Fibroblast of lung (primary cell): ENCODE measurements around the gene DZIP1L. TPM values are rescaled to one million over a fixed set of nuclear protein-coding genes. Genes with fewer than 3 reads are reported as not detected.
"Not testable (repeated sequence)": the region's sequence is repeated elsewhere in the genome, so short reads cannot be mapped to it uniquely, and the experiment has no call there.

Experiments used
- DNase-seq, 2 donors: peaks; one replicate each; pipeline versions ENCODE4 v3.0.0 to v3.0.0-alpha.2; 2010; ENCODE audit warnings: low read depth in 2 of 2
- H2AFZ ChIP-seq: 2 replicates; pipeline ENCODE4 v1.5.1; 2012; ENCODE audit warnings: low read length, control low read depth, inconsistent platforms
- H3K27ac ChIP-seq: 2 replicates; pipeline ENCODE4 v1.5.1; 2011; ENCODE audit warnings: low read length, control low read depth; ENCODE audit not compliant: insufficient read depth
- H3K27me3 ChIP-seq: 2 replicates; pipeline ENCODE4 v1.5.1; 2011; ENCODE audit warnings: mild to moderate bottlenecking, low read length; ENCODE audit not compliant: control insufficient read depth, insufficient read depth
- H3K36me3 ChIP-seq: 2 replicates; pipeline ENCODE4 v1.5.1; 2011; ENCODE audit warnings: low read length; ENCODE audit not compliant: control insufficient read depth, insufficient read depth
- H3K4me1 ChIP-seq: 2 replicates; pipeline ENCODE4 v1.5.1; 2011; ENCODE audit warnings: low read length; ENCODE audit not compliant: control insufficient read depth, insufficient read depth; ENCODE audit errors: extremely low read depth
- H3K4me2 ChIP-seq: 2 replicates; pipeline ENCODE4 v1.5.1; 2011; ENCODE audit warnings: low read length, control low read depth; ENCODE audit not compliant: insufficient read depth; ENCODE audit errors: extremely low read depth
- H3K4me3 ChIP-seq, 4 experiments: fragments of 200-600 bp in 1 of 4; sonication (generic) in 1 of 4; replicated peaks in 1 of 4; 2 replicates each; pipeline ENCODE4 v1.5.1; 2011 to 2016; ENCODE audit warnings: low read length in 4 of 4, low read depth in 3 of 4, mild to moderate bottlenecking in 3 of 4, control low read depth in 2 of 4, inconsistent platforms in 1 of 4, mixed read lengths in 1 of 4; ENCODE audit not compliant: insufficient read depth in 1 of 4; ENCODE audit errors: control extremely low read depth in 1 of 4
- H3K79me2 ChIP-seq: 2 replicates; pipeline ENCODE4 v1.5.1; 2012; ENCODE audit warnings: mild to moderate bottlenecking, low read length, inconsistent platforms; ENCODE audit not compliant: control insufficient read depth, insufficient read depth
- H3K9ac ChIP-seq: 2 replicates; pipeline ENCODE4 v1.5.1; 2011; ENCODE audit warnings: mild to moderate bottlenecking, low read length, control low read depth; ENCODE audit not compliant: insufficient read depth
- H3K9me3 ChIP-seq: 2 replicates; pipeline ENCODE4 v1.5.1; 2012; ENCODE audit warnings: low read depth, low read length; ENCODE audit not compliant: control insufficient read depth, insufficient read depth
- H4K20me1 ChIP-seq: 2 replicates; pipeline ENCODE4 v1.5.1; 2011; ENCODE audit warnings: low read length; ENCODE audit not compliant: control insufficient read depth, insufficient read depth; ENCODE audit errors: extremely low read depth
- EZH2 ChIP-seq: IDR thresholded peaks from 2 replicates; pipeline ENCODE4 v1.5.1; 2012; ENCODE audit warnings: low read length, control low read depth, mild to moderate bottlenecking; ENCODE audit errors: missing control alignments
- polyA plus RNA-seq, 2 donors: library from polyadenylated mRNA; depleted of rRNA in 1 of 2; stranded (reverse) in 1 of 2; unstranded in 1 of 2; fragments of >200 nt; gene quantifications; 2 replicates each; pipeline ENCODE4 v1.2.1, GENCODE V29; 2011 to 2012; ENCODE audit warnings: missing spikeins in 1 of 2
- total RNA-seq: library from RNA; depleted of rRNA; stranded (reverse); fragments of >200 nt; gene quantifications from 2 replicates; pipeline ENCODE4 v1.2.1, GENCODE V29; 2014
- TF ChIP-seq, protein P1 (sequence below), 2 donors: IDR thresholded peaks in 1 of 2; conservative IDR thresholded peaks in 1 of 2; 1 replicate in 1 of 2; 2 replicates in 1 of 2; pipeline ENCODE4 v1.5.1; 2011 to 2012; ENCODE audit warnings: low read length in 2 of 2, control low read depth in 1 of 2, inconsistent platforms in 1 of 2, low read depth in 1 of 2, mild to moderate bottlenecking in 1 of 2

Gene DZIP1L
- total and polyA plus RNA-seq, 2 donors (not counting 1 experiment from before 2014, with no cell fraction given), result 8.9 to 22.6 TPM

DNA sequence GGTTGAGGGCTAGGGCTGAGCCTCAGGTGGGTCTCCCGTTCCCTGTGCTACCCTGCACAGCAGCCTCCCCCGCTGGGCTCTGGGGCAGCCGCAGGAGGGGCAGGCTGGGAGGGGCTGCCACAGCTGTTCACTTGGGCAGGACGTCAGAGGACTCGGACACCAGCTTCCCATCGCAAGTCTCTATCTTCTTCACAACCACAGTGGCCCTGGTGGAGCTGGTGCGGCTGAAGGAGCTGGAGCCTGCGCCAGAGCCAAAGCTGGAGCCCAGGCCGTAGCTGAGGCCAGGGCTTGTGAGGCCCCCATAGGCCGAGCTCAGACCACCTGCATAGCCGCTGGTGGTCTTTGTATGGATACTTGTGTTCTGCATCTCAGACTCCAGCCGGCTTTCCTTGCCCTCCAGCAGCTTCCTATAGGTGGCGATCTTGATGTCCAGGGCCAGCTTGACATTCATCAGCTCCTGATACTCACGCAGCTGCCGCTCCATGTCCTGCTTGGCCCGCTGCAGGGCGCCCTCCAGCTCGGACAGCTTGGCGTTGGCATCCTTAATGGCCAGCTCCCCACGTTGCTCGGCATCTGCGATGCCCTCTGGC, 14.0 kb downstream of the DZIP1L start:
- H3K79me2 ChIP-seq, H3K4me1 ChIP-seq, H3K27ac ChIP-seq, H4K20me1 ChIP-seq, DNase-seq, H2AFZ ChIP-seq, H3K4me3 ChIP-seq, H3K4me2 ChIP-seq, H3K9ac ChIP-seq, H3K27me3 ChIP-seq, H3K9me3 ChIP-seq: not testable (repeated sequence)
- TF ChIP-seq, protein P1, sequence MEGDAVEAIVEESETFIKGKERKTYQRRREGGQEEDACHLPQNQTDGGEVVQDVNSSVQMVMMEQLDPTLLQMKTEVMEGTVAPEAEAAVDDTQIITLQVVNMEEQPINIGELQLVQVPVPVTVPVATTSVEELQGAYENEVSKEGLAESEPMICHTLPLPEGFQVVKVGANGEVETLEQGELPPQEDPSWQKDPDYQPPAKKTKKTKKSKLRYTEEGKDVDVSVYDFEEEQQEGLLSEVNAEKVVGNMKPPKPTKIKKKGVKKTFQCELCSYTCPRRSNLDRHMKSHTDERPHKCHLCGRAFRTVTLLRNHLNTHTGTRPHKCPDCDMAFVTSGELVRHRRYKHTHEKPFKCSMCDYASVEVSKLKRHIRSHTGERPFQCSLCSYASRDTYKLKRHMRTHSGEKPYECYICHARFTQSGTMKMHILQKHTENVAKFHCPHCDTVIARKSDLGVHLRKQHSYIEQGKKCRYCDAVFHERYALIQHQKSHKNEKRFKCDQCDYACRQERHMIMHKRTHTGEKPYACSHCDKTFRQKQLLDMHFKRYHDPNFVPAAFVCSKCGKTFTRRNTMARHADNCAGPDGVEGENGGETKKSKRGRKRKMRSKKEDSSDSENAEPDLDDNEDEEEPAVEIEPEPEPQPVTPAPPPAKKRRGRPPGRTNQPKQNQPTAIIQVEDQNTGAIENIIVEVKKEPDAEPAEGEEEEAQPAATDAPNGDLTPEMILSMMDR (conservative IDR thresholded peaks at IDR 0.05 in 1 of 2, IDR thresholded peaks at IDR 0.05 in 1 of 2; ENCODE audit: low read depth in 1 of 2, low read length in 2 of 2), result peak in 1 of 2 donors; percentile 26
- H3K36me3 ChIP-seq, result peaks cover 14% of the 10 kb centered on the region

DNA sequence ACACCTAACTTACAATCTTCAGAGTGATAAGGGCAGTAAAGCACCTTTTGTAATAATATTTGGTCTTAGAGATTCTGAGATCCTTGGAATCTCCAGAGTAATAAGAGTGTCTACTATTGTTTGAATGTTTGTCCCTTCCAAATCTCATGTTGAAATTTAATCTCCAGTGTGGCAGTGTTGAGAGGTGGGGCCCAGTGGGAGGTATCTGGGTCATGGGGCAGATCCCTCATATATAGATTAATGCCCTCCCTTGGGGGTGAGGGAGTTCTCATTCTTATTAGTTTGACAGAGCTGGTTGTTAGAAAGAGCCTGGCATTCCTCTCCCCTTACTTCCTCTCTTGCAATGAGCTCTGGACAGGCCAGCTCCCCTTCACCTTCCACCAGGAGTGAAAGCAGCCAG, 16.0 kb downstream of the DZIP1L start:
- no peak overlapping the region for H3K4me3 ChIP-seq
- peaks cover 14% of the 10 kb centered on the region for H3K36me3 ChIP-seq
- no peak for DNase-seq
- no peaks in the 10 kb centered on the region for H3K27me3 ChIP-seq
- H3K79me2 ChIP-seq, result no peaks in the 10 kb centered on the region
- no peak overlapping the region for H3K9ac ChIP-seq
- no peak overlapping the region for H2AFZ ChIP-seq
- H3K4me2 ChIP-seq, result no peak overlapping the region
- no peak overlapping the region for H3K27ac ChIP-seq
- H3K4me1 ChIP-seq, result no peaks in the 10 kb centered on the region
- H3K9me3 ChIP-seq, result no peaks in the 10 kb centered on the region
- H4K20me1 ChIP-seq, result no peaks in the 10 kb centered on the region
- TF ChIP-seq EZH2, result no peak
- TF ChIP-seq, protein P1 (conservative IDR thresholded peaks at IDR 0.05 in 1 of 2, IDR thresholded peaks at IDR 0.05 in 1 of 2; ENCODE audit: low read depth in 1 of 2, low read length in 2 of 2), result no peak

GRCh38 chr3:138097192-138098172, 17.9 kb downstream of the DZIP1L start:
- DNase-seq, result no peak
- TF ChIP-seq, protein P1 (conservative IDR thresholded peaks at IDR 0.05 in 1 of 2, IDR thresholded peaks at IDR 0.05 in 1 of 2; ENCODE audit: low read depth in 1 of 2, low read length in 2 of 2), result peak; percentile 31 to 50
- TF ChIP-seq EZH2, result no peak
- no peak overlapping the region for H3K4me3 ChIP-seq
- H3K9me3 ChIP-seq, result no peaks in the 10 kb centered on the region
- no peak overlapping the region for H3K4me2 ChIP-seq
- peaks cover 11% of the 10 kb centered on the region for H3K36me3 ChIP-seq
- peaks cover under 1% of the 10 kb centered on the region for H3K4me1 ChIP-seq
- no peaks in the 10 kb centered on the region for H3K79me2 ChIP-seq
- no peaks in the 10 kb centered on the region for H3K27me3 ChIP-seq
- no peak overlapping the region for H2AFZ ChIP-seq
- no peak overlapping the region for H3K27ac ChIP-seq
- H3K9ac ChIP-seq, result no peak overlapping the region
- H4K20me1 ChIP-seq, result no peaks in the 10 kb centered on the region
